HG03558 (cell line): ENCODE data around the gene PTPRD.

Experiments
- ATAC-seq: cut with Tn5 transposase; IDR thresholded peaks from one replicate; pipeline ENCODE4 v1.9.1; 2021; ENCODE audit warnings: moderate number of reproducible peaks; ENCODE audit not compliant: unreplicated experiment; ENCODE audit errors: extremely low read depth

PTPRD gene

DNA sequence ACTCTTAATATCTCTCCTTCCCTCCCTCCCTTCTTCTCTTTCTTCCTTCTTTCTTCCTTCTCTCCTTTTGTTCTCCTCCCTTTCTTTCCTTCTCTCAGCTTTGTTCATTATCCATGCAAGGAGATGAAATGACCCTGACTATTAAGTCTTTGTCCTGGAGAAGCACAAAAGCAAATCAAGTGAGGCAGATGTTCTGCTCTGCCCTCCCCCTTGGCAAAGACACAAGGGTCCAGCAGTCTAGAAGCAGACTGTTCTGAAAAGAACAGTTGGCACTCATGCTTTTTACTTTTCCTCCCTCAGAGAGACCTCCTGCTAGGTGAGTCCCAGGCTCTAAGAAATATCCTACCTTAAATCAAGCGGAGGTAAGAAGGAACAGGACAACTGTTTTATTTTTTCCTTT lies 1745.7 kb downstream of the PTPRD start:
- ATAC-seq, result no peak

DNA sequence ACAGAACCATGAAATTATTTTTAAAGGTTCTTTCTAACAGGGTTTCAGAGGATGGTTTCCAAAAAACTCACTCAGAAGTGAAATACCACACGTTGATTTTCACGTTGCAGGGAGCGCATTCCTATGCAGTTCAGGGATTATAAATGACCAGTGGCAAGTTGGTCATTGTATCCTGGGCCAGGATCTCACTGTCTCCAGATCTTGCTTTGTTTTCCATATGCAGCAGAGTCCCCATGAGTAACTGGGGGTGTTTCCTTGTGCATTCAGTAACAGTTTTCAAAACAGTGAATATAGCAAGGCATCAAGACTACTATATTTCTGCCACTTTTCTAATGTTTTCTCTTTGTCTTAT lies 1748.3 kb downstream of the PTPRD start:
- ATAC-seq, result no peak

DNA sequence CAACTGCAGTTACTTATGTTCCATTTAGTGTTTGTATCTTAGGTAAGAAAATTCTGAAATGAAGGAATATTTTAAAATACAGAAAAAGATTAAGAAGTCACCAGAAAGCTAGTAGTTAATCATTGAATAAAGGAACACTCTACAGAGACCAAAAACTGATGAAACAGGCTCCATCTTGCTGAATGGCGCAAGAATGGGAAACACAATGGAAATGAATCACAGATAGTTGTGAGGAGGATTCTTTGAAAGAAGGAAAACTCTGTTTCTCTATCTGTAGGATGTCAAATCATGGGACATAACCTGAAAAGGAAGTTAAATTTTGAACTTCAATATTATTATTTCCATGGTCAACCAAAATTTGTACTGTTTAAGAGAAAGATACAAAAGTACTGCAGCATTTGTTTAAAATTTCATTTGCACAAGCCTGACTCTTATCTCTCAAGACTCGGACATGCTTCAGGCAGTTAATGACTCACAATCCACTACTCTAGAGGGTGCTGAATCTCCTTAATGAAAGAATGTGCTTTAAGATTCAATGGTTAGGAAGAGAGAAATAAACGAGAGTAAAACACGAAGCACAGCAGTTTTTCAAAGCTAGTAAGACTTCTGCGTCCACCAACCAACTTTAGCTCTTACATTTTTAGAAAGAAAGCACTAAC lies 1748.8 kb downstream of the PTPRD start:
- ATAC-seq, result no peak

- no peak for ATAC-seq
These were observed 1749.7 kb downstream of the PTPRD start for GRCh38 chr9:8863069-8863468.

DNA sequence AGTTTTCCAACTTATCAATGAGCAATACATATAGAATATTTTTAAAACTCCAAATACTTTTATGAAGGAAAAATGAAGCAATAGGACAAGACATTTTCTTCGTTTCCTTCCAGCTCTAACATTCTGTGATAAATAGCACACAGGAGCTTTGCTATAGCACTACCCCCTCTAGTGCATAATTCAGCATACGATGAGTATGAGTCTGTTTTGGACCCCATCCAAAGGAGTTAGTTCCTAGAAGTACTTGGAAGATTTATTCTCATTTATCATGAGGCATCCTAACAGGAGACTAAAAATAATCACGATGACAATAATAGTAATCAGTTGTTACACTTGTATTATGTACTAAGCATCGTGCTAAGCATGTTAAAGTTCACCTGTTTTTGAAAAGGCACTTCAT lies 1751.9 kb downstream of the PTPRD start:
- ATAC-seq, result no peak

GRCh38 chr9:8860086-8860485 lies 1752.7 kb downstream of the PTPRD start:
- ATAC-seq, result no peak

DNA sequence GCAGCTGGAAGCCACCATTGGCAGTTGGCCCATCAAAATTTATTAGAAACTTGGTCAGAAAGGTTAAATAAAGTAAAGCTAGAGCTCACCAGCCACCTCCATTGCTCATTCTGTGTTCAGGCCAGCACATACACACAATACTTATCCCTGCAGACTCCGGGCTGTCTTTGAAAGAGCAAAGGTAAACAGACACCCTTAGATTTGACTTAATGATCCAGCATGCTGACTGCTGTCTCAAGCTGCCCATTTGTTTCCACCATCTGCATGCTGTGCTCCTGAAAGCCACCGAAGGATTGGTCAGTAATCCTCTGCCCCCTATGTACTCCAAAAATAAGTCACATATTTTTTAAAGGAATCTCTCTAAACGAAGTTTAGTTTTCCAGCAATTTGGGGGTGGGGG lies 1753.4 kb downstream of the PTPRD start:
- ATAC-seq, result no peak

- no peak for ATAC-seq
These were observed 1754.1 kb downstream of the PTPRD start for GRCh38 chr9:8858596-8859161.

GRCh38 chr9:8857926-8858595 lies 1754.7 kb downstream of the PTPRD start:
- ATAC-seq, result no peak

GRCh38 chr9:8857068-8857925 lies 1755.5 kb downstream of the PTPRD start:
- ATAC-seq, result no peak

- no peak for ATAC-seq
These were observed 1756.3 kb downstream of the PTPRD start for GRCh38 chr9:8856396-8857067.

- no peak for ATAC-seq
These were observed 1757.8 kb downstream of the PTPRD start for GRCh38 chr9:8855046-8855445.

DNA sequence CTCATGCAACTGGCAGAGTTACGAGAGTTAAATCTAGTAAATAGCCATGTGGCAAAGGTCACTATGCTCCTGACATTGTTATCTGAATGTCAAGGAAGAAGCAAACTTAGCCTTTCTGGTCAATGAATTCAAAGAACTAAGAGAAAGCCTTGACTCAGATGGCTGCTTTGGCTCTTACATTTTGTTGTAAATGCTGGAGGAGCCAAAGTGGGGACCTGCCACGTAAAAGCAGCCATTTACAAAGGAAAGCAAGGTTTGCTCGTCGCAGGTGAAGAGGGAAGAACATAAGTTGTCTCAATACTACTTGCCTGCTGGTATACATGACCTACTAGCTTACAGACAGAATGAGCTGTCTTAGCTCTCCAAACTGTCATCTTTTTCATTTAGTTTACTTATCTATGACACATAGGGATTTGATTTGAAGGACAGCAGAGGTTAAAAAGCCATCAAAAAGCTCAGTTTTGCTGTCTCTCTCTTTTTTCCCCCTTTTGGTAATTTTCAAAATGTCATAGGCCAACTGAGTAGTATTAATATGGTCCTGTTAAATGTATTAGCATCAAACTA lies 1760.4 kb downstream of the PTPRD start:
- no peak for ATAC-seq

DNA sequence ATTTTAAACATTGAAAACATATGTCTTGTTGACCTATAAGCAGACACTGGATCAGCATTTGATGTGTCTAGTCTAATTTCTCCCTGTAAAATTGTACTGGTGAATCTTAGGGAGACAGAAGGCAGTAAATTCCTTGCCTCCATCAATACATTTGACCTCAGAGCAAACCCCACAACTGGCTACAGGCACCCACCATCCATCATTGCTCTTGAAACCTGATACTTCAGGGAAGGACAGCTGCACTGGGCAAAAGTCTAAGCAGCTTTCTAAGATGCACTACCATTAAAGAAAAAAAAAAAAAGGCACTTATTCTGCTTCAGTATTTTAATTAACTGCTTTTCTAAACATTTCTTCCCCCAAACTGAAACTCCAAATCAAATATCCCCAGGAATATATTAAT lies 1761.9 kb downstream of the PTPRD start:
- no peak for ATAC-seq

DNA sequence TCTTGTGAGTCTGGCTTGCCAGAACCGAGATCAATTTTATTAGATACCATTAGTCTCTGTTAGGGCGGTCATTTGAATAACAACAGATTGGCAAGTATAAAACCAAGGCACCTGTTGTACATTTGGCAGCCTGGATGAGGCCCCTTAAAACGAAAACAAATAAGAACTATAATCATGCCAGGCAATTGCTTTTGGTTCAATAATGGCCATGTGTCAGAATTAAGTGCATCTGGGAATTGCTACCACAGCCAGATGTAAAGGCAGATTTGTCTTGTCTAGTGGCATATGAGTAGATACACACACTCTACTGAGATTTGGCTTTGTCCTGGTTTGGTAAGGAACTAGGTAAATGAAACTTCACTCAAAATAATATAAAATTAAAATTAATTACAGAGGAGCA lies 1767.0 kb downstream of the PTPRD start:
- no peak for ATAC-seq

- no peak for ATAC-seq
These were observed 1767.4 kb downstream of the PTPRD start for GRCh38 chr9:8845376-8845775.

GRCh38 chr9:8844549-8844948 lies 1768.3 kb downstream of the PTPRD start:
- no peak for ATAC-seq

- ATAC-seq, result no peak
These were observed 1770.2 kb downstream of the PTPRD start for GRCh38 chr9:8842402-8843193.

- ATAC-seq, result no peak
These were observed 1774.7 kb downstream of the PTPRD start for GRCh38 chr9:8838136-8838535.
